Heart left ventricle (tissue), 16 donors: ENCODE data around the gene COL27A1. TPM values are rescaled to one million over a fixed set of nuclear protein-coding genes. Genes with fewer than 3 reads are reported as not detected.

Experiments
- ATAC-seq, 4 donors: fragments of 200-7000 bp; cut with Tn5 transposase; one replicate each; pipeline ENCODE4 v1.9.1; 2020 to 2022; ENCODE audit warnings: moderate library complexity in 4 of 4, mild to moderate bottlenecking in 3 of 4, moderate number of reproducible peaks in 1 of 4
- DNase-seq, 5 donors: peaks; one replicate each; pipeline ENCODE4 v3.0.0-alpha.2; 2020
- H3K27ac ChIP-seq, 12 donors: fragments of 200-600 bp; sonication (generic) in 4 of 12; one replicate each; pipeline versions ENCODE4 v1.5.0 to v1.8.0; 2016 to 2022; ENCODE audit warnings: mild to moderate bottlenecking in 2 of 12
- H3K27me3 ChIP-seq, 9 donors: fragments of 200-600 bp; sonication (generic) in 2 of 9; one replicate each; pipeline versions ENCODE4 v1.5.1 to v1.8.0; 2016 to 2022; ENCODE audit warnings: mild to moderate bottlenecking in 3 of 9
- H3K36me3 ChIP-seq, 9 donors: fragments of 200-600 bp; sonication (generic) in 2 of 9; one replicate each; pipeline versions ENCODE4 v1.5.0 to v1.8.0; 2018 to 2022; ENCODE audit warnings: mild to moderate bottlenecking in 2 of 9
- H3K4me1 ChIP-seq, 12 donors: fragments of 200-600 bp; sonication (generic) in 4 of 12; one replicate each; pipeline versions ENCODE4 v1.5.0 to v1.8.0; 2016 to 2022; ENCODE audit warnings: mild to moderate bottlenecking in 3 of 12
- H3K4me3 ChIP-seq, 12 donors: fragments of 200-600 bp; sonication (generic) in 4 of 12; one replicate each; pipeline versions ENCODE4 v1.5.0 to v1.8.0; 2017 to 2022; ENCODE audit warnings: mild to moderate bottlenecking in 9 of 12, moderate library complexity in 4 of 12
- H3K9me3 ChIP-seq, 12 donors: fragments of 200-600 bp; sonication (generic) in 4 of 12; one replicate each; pipeline versions ENCODE4 v1.5.0 to v1.8.0; 2016 to 2022; ENCODE audit warnings: mild to moderate bottlenecking in 1 of 12
- CTCF ChIP-seq, 12 donors: fragments of 200-600 bp; sonication (generic) in 4 of 12; IDR thresholded peaks; one replicate each; pipeline versions ENCODE4 v1.5.0 to v1.8.0; 2018 to 2022; ENCODE audit warnings: antibody characterized with exemption in 12 of 12, mild to moderate bottlenecking in 5 of 12
- POLR2A ChIP-seq, 2 donors: fragments of 450-650 bp; IDR thresholded peaks; one replicate each; pipeline ENCODE4 v1.6.1; 2017; ENCODE audit warnings: antibody characterized with exemption in 2 of 2, mild to moderate bottlenecking in 2 of 2, moderate library complexity in 2 of 2
- WGBS, 4 donors: extraction: QIAGEN DNeasy Blood & Tissue Kit in 2 of 4; methylation state at CpG; one replicate each; pipeline versions ENCODE4 v1.1.5 to v1.1.7; 2013 to 2018; 5-methylcytosine and 5-hydroxymethylcytosine counted together
- intact Hi-C, 10 donors: fragments of 100-400 bp; cut with DNase I; formaldehyde crosslinking; loops; one replicate each; pipeline versions ENCODE4 v1.11.1 to v1.14.2; 2022
- polyA plus RNA-seq, 2 donors: library from polyadenylated mRNA; stranded (reverse); fragments of 200-250 nt; gene quantifications; one replicate each; pipeline ENCODE4 v1.2.3, GENCODE V29; 2013
- total RNA-seq, 9 donors: library from RNA; depleted of rRNA in 2 of 9; stranded (reverse); fragments of >200 nt in 2 of 9; fragmentation: NEBNext Ultra II Directional in 3 of 9; extraction: Animal tissue kit (Norgen Biotek cat#: 25700) in 3 of 9; gene quantifications; one replicate each; pipeline versions ENCODE4 v1.1.0 to v1.2.4, GENCODE V29; 2016 to 2023
- donor health status: ischemic (EF 13 %, LVEDD 7.1; RV severe dilation, severe dysfunction).
- donor health status: healthy with polysubstance abuse.
- donor health status: DM: no; HTN: yes; CAD: no.
- donor health status: DM: no; HTN: no; CAD: no.
- donor health status: ischemic (EF 25% LVEDD 6.9; RV normal size, moderate dysfunction).
- donor health status: ischemic (EF 25% LVEDD 5.7; RV mildly dilated, moderate dysfunction).
- donor health status: healthy.
- donor health status: DM: yes; HTN: yes; CAD: no.
- donor health status: ischemic (EF 35%, LVEDD 5.7; RV mildly dilated, moderate dysfunction).
- donor health status: nonischemic (EF 11% LVEDD 7.7; RV severe dilation, severe dysfunction).
- donor health status: DM: yes; HTN: yes; CAD: no.
- donor health status: PGD.
- donor health status: ischemic (EF 29% LVEDD 5.4; RV normal size, mild dysfunction).
- donor health status: nonischemic (EF 23%, LVEDD 6.1; RV moderate dilation, normal function).

Gene COL27A1
- total and polyA plus RNA-seq, 11 donors = 2.3 to 14.2 (median 5.2) TPM

GRCh38 chr9:114350636-114351401 lies 195.5 kb downstream of the COL27A1 start:
- Histone ChIP-seq H3K4me1 (peaks cover 0 to 20% (median 6%) of the 10 kb centered on the region in 12 donors), H3K27ac (no peak overlapping the region), H3K4me3 (no peak overlapping the region), H3K36me3 (peaks cover 0 to 100% (median 91%) of the 10 kb centered on the region in 9 donors), H3K27me3 (no peaks in the 10 kb centered on the region), H3K9me3 (no peaks in the 10 kb centered on the region)
- 95 to 97% (median 95%) methylated on average over 16 of the region's 16 CpGs for WGBS, 4 donors
- TF ChIP-seq CTCF (IDR thresholded peaks at IDR 0.05) (no peak), POLR2A (IDR thresholded peaks at IDR 0.05) (no peak)
- ATAC-seq = no peak
- DNase-seq = no peak
- intact Hi-C loops = no loop called here

GRCh38 chr9:114351932-114352331 lies 196.6 kb downstream of the COL27A1 start:
- Histone ChIP-seq H3K27ac (no peak overlapping the region), H3K4me1 (peaks cover 0 to 20% (median 6%) of the 10 kb centered on the region in 12 donors), H3K9me3 (no peaks in the 10 kb centered on the region), H3K4me3 (no peak overlapping the region), H3K36me3 (peaks cover 0 to 100% (median 89%) of the 10 kb centered on the region in 9 donors), H3K27me3 (no peaks in the 10 kb centered on the region)
- no peak for ATAC-seq
- TF ChIP-seq POLR2A (IDR thresholded peaks at IDR 0.05) (no peak), CTCF (IDR thresholded peaks at IDR 0.05) (no peak)
- WGBS, 4 donors = 72 to 79% (median 76%) methylated on average over 4 of the region's 4 CpGs
- intact Hi-C loops = no loop called here
- no peak for DNase-seq

- Histone ChIP-seq H3K4me1 (peaks cover 0 to 8% (median 0%) of the 10 kb centered on the region in 12 donors), H3K27ac (no peak overlapping the region), H3K27me3 (no peaks in the 10 kb centered on the region), H3K36me3 (peaks cover 0 to 100% (median 93%) of the 10 kb centered on the region in 9 donors), H3K9me3 (no peaks in the 10 kb centered on the region), H3K4me3 (no peak overlapping the region)
- WGBS, 4 donors = 92 to 97% (median 93%) methylated on average over 5 to 6 of the region's 6 CpGs
- DNase-seq = peak in 1 of 5 donors; percentile 5
- intact Hi-C loops = no loop called here
- TF ChIP-seq POLR2A (IDR thresholded peaks at IDR 0.05) = no peak
- no peak for TF ChIP-seq CTCF (IDR thresholded peaks at IDR 0.05)
- no peak for ATAC-seq
These were observed 200.5 kb downstream of the COL27A1 start for GRCh38 chr9:114355821-114356220.

GRCh38 chr9:114356792-114357191 lies 201.5 kb downstream of the COL27A1 start:
- no peak overlapping the region for H3K27ac ChIP-seq
- DNase-seq (no peak), ATAC-seq (no peak)
- no peaks in the 10 kb centered on the region for H3K9me3 ChIP-seq
- 81 to 86% (median 85%) methylated on average over 6 of the region's 6 CpGs for WGBS, 4 donors
- H3K4me1 ChIP-seq = peaks cover 0 to 6% (median 0%) of the 10 kb centered on the region in 12 donors
- TF ChIP-seq POLR2A (IDR thresholded peaks at IDR 0.05) = no peak
- no peak for TF ChIP-seq CTCF (IDR thresholded peaks at IDR 0.05)
- H3K27me3 ChIP-seq = no peaks in the 10 kb centered on the region
- no peak overlapping the region for H3K4me3 ChIP-seq
- intact Hi-C loops = no loop called here
- H3K36me3 ChIP-seq = peaks cover 0 to 100% (median 93%) of the 10 kb centered on the region in 9 donors
